ENCODE measurements around the gene SCN5A.

DNA sequence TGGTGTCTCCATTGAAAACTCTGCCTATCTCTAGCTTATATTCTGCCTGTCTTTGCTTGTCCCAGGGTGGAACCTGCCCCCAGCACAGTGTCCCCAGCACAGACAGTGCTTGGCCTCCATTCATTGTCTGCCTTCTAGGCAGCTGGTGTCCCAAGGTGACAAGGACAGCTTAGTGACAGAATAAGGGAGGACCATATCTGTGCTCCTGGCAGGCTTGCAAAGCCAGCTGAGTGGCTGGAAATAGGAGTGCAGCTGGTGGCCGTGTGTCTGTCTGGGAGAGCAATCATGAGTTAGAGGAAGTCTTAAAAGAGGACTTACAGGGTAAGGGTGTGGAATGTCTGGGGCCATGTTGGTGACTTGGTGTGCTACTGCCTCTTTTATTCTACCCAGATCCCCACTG, 33.4 kb downstream of the SCN5A start:
- TF ChIP-seq, protein P1, sequence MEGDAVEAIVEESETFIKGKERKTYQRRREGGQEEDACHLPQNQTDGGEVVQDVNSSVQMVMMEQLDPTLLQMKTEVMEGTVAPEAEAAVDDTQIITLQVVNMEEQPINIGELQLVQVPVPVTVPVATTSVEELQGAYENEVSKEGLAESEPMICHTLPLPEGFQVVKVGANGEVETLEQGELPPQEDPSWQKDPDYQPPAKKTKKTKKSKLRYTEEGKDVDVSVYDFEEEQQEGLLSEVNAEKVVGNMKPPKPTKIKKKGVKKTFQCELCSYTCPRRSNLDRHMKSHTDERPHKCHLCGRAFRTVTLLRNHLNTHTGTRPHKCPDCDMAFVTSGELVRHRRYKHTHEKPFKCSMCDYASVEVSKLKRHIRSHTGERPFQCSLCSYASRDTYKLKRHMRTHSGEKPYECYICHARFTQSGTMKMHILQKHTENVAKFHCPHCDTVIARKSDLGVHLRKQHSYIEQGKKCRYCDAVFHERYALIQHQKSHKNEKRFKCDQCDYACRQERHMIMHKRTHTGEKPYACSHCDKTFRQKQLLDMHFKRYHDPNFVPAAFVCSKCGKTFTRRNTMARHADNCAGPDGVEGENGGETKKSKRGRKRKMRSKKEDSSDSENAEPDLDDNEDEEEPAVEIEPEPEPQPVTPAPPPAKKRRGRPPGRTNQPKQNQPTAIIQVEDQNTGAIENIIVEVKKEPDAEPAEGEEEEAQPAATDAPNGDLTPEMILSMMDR (IDR thresholded peaks at IDR 0.05; ENCODE audit: low read depth, low read length), result no peak
- no peak for TF ChIP-seq POLR2A (IDR thresholded peaks at IDR 0.05; ENCODE audit: extremely low read depth, insufficient read length)
